GM23338 (cell line): ENCODE results near the gene SZT2. TPM values are rescaled to one million over a fixed set of nuclear protein-coding genes. Genes with fewer than 3 reads are reported as not detected.

Source experiments
- ATAC-seq: fragments of 200-7000 bp; cut with Tn5 transposase; 3 replicates; pipeline ENCODE4 v1.9.1; 2020
- DNase-seq: peaks from one replicate; pipeline ENCODE4 v3.0.0-alpha.2; 2015; ENCODE audit warnings: low spot score
- H2AFZ ChIP-seq: fragments of 200-600 bp; sonication (generic); 2 replicates; pipeline ENCODE4 v1.8.0; 2016; ENCODE audit warnings: antibody characterized with exemption, mild to moderate bottlenecking, moderate library complexity
- H3F3A ChIP-seq: fragments of 200-600 bp; sonication (generic); replicated peaks from 2 replicates; pipeline ENCODE4 v1.8.0; 2017; ENCODE audit warnings: antibody characterized with exemption, mixed run types, low read depth
- H3K27ac ChIP-seq: fragments of 200-600 bp; sonication (generic); 2 replicates; pipeline ENCODE4 v1.6.1; 2016; ENCODE audit warnings: low read depth
- H3K27me3 ChIP-seq: fragments of 200-600 bp; sonication (generic); 2 replicates; pipeline ENCODE4 v1.8.0; 2016; ENCODE audit warnings: mild to moderate bottlenecking, mixed run types, moderate library complexity; ENCODE audit not compliant: insufficient read depth
- H3K36me3 ChIP-seq: fragments of 200-600 bp; sonication (generic); 2 replicates; pipeline ENCODE4 v1.8.0; 2016; ENCODE audit warnings: mild to moderate bottlenecking; ENCODE audit not compliant: insufficient read depth
- H3K4me1 ChIP-seq: fragments of 200-600 bp; sonication (generic); 2 replicates; pipeline ENCODE4 v1.8.0; 2016; ENCODE audit warnings: mild to moderate bottlenecking, moderate library complexity; ENCODE audit not compliant: insufficient read depth
- H3K4me2 ChIP-seq: fragments of 200-600 bp; sonication (generic); 2 replicates; pipeline ENCODE4 v1.7.1; 2017; ENCODE audit warnings: mixed run types
- H3K4me3 ChIP-seq: fragments of 200-600 bp; sonication (generic); 2 replicates; pipeline ENCODE4 v1.6.1; 2016; ENCODE audit warnings: mixed run types
- H3K79me2 ChIP-seq: fragments of 200-600 bp; sonication (generic); replicated peaks from 2 replicates; pipeline ENCODE4 v1.8.0; 2017; ENCODE audit warnings: mild to moderate bottlenecking; ENCODE audit not compliant: insufficient read depth
- H3K9me2 ChIP-seq: fragments of 200-600 bp; sonication (generic); 2 replicates; pipeline ENCODE4 v1.8.0; 2017; ENCODE audit not compliant: insufficient read depth
- H4K20me1 ChIP-seq: fragments of 200-600 bp; sonication (generic); replicated peaks from 2 replicates; pipeline ENCODE4 v1.8.0; 2017; ENCODE audit warnings: mild to moderate bottlenecking; ENCODE audit not compliant: insufficient read depth
- H3K27ac Mint-ChIP-seq: 2 replicates; pipeline ENCODE4 v1.8.0; 2020; ENCODE audit warnings: inconsistent platforms, mild to moderate bottlenecking, moderate library complexity, mixed read lengths
- H3K27me3 Mint-ChIP-seq: 3 replicates; pipeline ENCODE4 v1.8.0; 2022; ENCODE audit warnings: low read depth, mild to moderate bottlenecking, moderate library complexity, mixed read lengths, inconsistent platforms; ENCODE audit not compliant: insufficient read depth, poor library complexity
- H3K36me3 Mint-ChIP-seq: 3 replicates; pipeline ENCODE4 v1.8.0; 2021; ENCODE audit warnings: low read depth, mild to moderate bottlenecking, inconsistent platforms, moderate library complexity, mixed read lengths
- H3K4me1 Mint-ChIP-seq: 3 replicates; pipeline ENCODE4 v1.8.0; 2020; ENCODE audit warnings: mild to moderate bottlenecking, inconsistent platforms, mixed read lengths
- H3K4me3 Mint-ChIP-seq: 3 replicates; pipeline ENCODE4 v1.8.0; 2021; ENCODE audit warnings: moderate library complexity, mild to moderate bottlenecking, inconsistent platforms, mixed read lengths
- H3K9me3 Mint-ChIP-seq: 3 replicates; pipeline ENCODE4 v1.8.0; 2020; ENCODE audit warnings: moderate library complexity, mild to moderate bottlenecking, inconsistent platforms, mixed read lengths
- CTCF ChIP-seq, 2 experiments: fragments of 200-600 bp in 1 of 2; sonication (generic) in 1 of 2; conservative IDR thresholded peaks; 2 replicates each; pipeline versions ENCODE4 v1.5.1 to v1.6.1; 2016 to 2017; ENCODE audit warnings: antibody characterized with exemption in 2 of 2, low read depth in 2 of 2, mild to moderate bottlenecking in 2 of 2, moderate library complexity in 1 of 2
- EZH2 ChIP-seq: fragments of 200-600 bp; sonication (generic); IDR thresholded peaks from one replicate; pipeline ENCODE4 v1.8.0; 2017; ENCODE audit warnings: antibody characterized with exemption, mild to moderate bottlenecking, low read depth; ENCODE audit not compliant: unreplicated experiment
- JUNB ChIP-seq: IDR thresholded peaks from one replicate; pipeline ENCODE4 v1.6.1; 2016; ENCODE audit warnings: antibody characterized with exemption; ENCODE audit not compliant: unreplicated experiment
- NANOG ChIP-seq: IDR thresholded peaks from 2 replicates; pipeline ENCODE4 v1.6.1; 2016; ENCODE audit warnings: antibody characterized with exemption, borderline replicate concordance
- POLR2AphosphoS5 ChIP-seq: IDR thresholded peaks from 2 replicates; pipeline ENCODE4 v1.6.1; 2016; ENCODE audit warnings: antibody characterized with exemption, low read depth
- STAT1 ChIP-seq: IDR thresholded peaks from one replicate; pipeline ENCODE4 v1.6.1; 2016; ENCODE audit warnings: antibody characterized with exemption; ENCODE audit not compliant: unreplicated experiment
- polyA plus RNA-seq: library from polyadenylated mRNA; unstranded; fragments of >200 nt; fragmentation: Nextera tagmentation; extraction: Ambion mirVana; gene quantifications from 2 replicates; pipeline ENCODE4 v1.2.1, GENCODE V29; 2016
- total RNA-seq: library from RNA; depleted of rRNA; stranded (reverse); fragments of >200 nt; shearing (Covaris generic); gene quantifications from 2 replicates; pipeline ENCODE4 v1.2.3, GENCODE V29; 2014
- TF ChIP-seq, protein P1 (sequence below): fragments of 250-450 bp; sonication (Bioruptor Pico); IDR thresholded peaks from 2 replicates; pipeline ENCODE4 v1.5.0; 2020; ENCODE audit warnings: mild to moderate bottlenecking, moderate library complexity
- TF ChIP-seq, protein P2 (sequence below): IDR thresholded peaks from 2 replicates; pipeline ENCODE4 v1.6.1; 2016; ENCODE audit warnings: antibody characterized with exemption
- TF ChIP-seq, protein P3 (sequence below): IDR thresholded peaks from one replicate; pipeline ENCODE4 v1.6.1; 2018; ENCODE audit warnings: antibody characterized with exemption; ENCODE audit not compliant: unreplicated experiment

The SZT2 gene
- total and polyA plus RNA-seq, 2 experiments from 2014 or later = 4.1 to 16.1 TPM

GRCh38 chr1:43484367-43484766 is 94.7 kb downstream of the SZT2 start (continued):
- TF ChIP-seq, protein P1, sequence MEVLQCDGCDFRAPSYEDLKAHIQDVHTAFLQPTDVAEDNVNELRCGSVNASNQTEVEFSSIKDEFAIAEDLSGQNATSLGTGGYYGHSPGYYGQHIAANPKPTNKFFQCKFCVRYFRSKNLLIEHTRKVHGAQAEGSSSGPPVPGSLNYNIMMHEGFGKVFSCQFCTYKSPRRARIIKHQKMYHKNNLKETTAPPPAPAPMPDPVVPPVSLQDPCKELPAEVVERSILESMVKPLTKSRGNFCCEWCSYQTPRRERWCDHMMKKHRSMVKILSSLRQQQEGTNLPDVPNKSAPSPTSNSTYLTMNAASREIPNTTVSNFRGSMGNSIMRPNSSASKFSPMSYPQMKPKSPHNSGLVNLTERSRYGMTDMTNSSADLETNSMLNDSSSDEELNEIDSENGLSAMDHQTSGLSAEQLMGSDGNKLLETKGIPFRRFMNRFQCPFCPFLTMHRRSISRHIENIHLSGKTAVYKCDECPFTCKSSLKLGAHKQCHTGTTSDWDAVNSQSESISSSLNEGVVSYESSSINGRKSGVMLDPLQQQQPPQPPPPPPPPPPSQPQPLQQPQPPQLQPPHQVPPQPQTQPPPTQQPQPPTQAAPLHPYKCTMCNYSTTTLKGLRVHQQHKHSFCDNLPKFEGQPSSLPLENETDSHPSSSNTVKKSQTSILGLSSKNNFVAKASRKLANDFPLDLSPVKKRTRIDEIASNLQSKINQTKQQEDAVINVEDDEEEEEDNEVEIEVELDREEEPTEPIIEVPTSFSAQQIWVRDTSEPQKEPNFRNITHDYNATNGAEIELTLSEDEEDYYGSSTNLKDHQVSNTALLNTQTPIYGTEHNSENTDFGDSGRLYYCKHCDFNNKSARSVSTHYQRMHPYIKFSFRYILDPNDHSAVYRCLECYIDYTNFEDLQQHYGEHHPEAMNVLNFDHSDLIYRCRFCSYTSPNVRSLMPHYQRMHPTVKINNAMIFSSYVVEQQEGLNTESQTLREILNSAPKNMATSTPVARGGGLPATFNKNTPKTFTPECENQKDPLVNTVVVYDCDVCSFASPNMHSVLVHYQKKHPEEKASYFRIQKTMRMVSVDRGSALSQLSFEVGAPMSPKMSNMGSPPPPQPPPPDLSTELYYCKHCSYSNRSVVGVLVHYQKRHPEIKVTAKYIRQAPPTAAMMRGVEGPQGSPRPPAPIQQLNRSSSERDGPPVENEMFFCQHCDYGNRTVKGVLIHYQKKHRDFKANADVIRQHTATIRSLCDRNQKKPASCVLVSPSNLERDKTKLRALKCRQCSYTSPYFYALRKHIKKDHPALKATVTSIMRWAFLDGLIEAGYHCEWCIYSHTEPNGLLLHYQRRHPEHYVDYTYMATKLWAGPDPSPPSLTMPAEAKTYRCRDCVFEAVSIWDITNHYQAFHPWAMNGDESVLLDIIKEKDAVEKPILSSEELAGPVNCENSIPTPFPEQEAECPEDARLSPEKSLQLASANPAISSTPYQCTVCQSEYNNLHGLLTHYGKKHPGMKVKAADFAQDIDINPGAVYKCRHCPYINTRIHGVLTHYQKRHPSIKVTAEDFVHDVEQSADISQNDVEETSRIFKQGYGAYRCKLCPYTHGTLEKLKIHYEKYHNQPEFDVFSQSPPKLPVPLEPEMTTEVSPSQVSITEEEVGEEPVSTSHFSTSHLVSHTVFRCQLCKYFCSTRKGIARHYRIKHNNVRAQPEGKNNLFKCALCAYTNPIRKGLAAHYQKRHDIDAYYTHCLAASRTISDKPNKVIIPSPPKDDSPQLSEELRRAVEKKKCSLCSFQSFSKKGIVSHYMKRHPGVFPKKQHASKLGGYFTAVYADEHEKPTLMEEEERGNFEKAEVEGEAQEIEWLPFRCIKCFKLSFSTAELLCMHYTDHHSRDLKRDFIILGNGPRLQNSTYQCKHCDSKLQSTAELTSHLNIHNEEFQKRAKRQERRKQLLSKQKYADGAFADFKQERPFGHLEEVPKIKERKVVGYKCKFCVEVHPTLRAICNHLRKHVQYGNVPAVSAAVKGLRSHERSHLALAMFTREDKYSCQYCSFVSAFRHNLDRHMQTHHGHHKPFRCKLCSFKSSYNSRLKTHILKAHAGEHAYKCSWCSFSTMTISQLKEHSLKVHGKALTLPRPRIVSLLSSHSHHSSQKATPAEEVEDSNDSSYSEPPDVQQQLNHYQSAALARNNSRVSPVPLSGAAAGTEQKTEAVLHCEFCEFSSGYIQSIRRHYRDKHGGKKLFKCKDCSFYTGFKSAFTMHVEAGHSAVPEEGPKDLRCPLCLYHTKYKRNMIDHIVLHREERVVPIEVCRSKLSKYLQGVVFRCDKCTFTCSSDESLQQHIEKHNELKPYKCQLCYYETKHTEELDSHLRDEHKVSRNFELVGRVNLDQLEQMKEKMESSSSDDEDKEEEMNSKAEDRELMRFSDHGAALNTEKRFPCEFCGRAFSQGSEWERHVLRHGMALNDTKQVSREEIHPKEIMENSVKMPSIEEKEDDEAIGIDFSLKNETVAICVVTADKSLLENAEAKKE (CRISPR knock-in tag) = no peak
- TF ChIP-seq JUNB = no peak
- TF ChIP-seq NANOG = no peak
- TF ChIP-seq, protein P2, sequence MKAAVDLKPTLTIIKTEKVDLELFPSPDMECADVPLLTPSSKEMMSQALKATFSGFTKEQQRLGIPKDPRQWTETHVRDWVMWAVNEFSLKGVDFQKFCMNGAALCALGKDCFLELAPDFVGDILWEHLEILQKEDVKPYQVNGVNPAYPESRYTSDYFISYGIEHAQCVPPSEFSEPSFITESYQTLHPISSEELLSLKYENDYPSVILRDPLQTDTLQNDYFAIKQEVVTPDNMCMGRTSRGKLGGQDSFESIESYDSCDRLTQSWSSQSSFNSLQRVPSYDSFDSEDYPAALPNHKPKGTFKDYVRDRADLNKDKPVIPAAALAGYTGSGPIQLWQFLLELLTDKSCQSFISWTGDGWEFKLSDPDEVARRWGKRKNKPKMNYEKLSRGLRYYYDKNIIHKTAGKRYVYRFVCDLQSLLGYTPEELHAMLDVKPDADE = no peak
- no peak for TF ChIP-seq POLR2AphosphoS5
- no peak for TF ChIP-seq CTCF (conservative IDR thresholded peaks at IDR 0.05; ENCODE audit: low read depth in 2 of 2)
- TF ChIP-seq EZH2 = no peak

- H4K20me1 ChIP-seq = no peaks in the 10 kb centered on the region
- Mint-ChIP-seq H3K27ac (no peak overlapping the region), H3K27me3 (peaks cover 2% of the 10 kb centered on the region), H3K36me3 (peaks cover 2% of the 10 kb centered on the region; the same call in 2 of the 3 replicates), H3K4me3 (no peak overlapping the region), H3K4me1 (no peaks in the 10 kb centered on the region), H3K9me3 (peaks cover 28% of the 10 kb centered on the region)
- H3K36me3 ChIP-seq = no peaks in the 10 kb centered on the region
- no peak for ATAC-seq
- H2AFZ ChIP-seq = no peak overlapping the region
- H3K4me3 ChIP-seq = no peak overlapping the region
- no peaks in the 10 kb centered on the region for H3K9me2 ChIP-seq
- no peaks in the 10 kb centered on the region for H3K4me1 ChIP-seq
- no peaks in the 10 kb centered on the region for H3F3A ChIP-seq
- no peak for DNase-seq
- no peak overlapping the region for H3K27ac ChIP-seq
- H3K27me3 ChIP-seq = no peaks in the 10 kb centered on the region
- no peak overlapping the region for H3K4me2 ChIP-seq
- no peaks in the 10 kb centered on the region for H3K79me2 ChIP-seq
- TF ChIP-seq, protein P3, sequence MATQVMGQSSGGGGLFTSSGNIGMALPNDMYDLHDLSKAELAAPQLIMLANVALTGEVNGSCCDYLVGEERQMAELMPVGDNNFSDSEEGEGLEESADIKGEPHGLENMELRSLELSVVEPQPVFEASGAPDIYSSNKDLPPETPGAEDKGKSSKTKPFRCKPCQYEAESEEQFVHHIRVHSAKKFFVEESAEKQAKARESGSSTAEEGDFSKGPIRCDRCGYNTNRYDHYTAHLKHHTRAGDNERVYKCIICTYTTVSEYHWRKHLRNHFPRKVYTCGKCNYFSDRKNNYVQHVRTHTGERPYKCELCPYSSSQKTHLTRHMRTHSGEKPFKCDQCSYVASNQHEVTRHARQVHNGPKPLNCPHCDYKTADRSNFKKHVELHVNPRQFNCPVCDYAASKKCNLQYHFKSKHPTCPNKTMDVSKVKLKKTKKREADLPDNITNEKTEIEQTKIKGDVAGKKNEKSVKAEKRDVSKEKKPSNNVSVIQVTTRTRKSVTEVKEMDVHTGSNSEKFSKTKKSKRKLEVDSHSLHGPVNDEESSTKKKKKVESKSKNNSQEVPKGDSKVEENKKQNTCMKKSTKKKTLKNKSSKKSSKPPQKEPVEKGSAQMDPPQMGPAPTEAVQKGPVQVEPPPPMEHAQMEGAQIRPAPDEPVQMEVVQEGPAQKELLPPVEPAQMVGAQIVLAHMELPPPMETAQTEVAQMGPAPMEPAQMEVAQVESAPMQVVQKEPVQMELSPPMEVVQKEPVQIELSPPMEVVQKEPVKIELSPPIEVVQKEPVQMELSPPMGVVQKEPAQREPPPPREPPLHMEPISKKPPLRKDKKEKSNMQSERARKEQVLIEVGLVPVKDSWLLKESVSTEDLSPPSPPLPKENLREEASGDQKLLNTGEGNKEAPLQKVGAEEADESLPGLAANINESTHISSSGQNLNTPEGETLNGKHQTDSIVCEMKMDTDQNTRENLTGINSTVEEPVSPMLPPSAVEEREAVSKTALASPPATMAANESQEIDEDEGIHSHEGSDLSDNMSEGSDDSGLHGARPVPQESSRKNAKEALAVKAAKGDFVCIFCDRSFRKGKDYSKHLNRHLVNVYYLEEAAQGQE = no peak
- TF ChIP-seq CTCF (conservative IDR thresholded peaks at IDR 0.05; ENCODE audit: low read depth in 2 of 2) = no peak
- TF ChIP-seq, protein P2 = no peak
- TF ChIP-seq STAT1 = no peak
Measured at GRCh38 chr1:43488165-43488564, 98.5 kb downstream of the SZT2 start.
